ENCODE measurements around the gene TRAF1.

TRAF1 gene

DNA sequence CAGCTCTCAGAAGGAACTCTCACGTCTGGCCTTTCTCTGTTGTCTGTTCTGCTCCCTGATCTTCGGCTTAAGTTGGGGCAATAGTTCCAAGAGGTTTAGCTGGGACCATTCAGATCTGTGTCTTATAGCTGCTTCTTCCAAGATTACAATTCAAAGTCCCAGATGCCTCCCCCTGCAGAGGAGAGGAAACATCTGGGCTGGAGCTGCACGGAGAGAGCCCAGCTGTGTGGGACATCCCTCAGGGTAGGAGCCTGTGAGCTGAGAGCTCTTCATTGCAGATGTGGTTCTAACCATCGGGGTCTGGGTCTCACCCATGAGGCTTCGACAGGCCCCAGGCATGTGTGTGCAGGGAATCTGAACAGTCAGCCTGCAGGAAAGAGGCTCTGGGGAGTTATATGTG lies 40.6 kb downstream of the TRAF1 start:
- DNase-seq = no peak

DNA sequence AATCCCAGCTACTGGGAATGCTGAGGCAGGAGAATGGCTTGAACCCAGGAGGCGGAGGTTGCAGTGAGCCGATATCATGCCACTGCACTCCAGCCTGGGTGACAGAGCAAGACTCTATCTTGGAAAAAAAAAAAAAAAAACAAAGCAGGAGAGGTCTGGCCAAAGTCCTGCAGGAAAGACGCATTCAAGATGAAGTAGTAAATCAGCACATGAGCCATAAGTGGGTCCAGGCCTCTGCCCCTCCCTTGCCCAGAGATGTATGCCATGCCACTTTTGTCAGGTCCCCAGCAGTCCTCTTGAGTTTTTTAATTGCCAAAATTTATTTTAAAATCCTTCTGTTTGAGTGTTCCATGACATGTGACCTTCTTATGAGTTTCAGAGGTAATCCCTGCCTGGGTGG lies 41.1 kb downstream of the TRAF1 start:
- DNase-seq = no peak

DNA sequence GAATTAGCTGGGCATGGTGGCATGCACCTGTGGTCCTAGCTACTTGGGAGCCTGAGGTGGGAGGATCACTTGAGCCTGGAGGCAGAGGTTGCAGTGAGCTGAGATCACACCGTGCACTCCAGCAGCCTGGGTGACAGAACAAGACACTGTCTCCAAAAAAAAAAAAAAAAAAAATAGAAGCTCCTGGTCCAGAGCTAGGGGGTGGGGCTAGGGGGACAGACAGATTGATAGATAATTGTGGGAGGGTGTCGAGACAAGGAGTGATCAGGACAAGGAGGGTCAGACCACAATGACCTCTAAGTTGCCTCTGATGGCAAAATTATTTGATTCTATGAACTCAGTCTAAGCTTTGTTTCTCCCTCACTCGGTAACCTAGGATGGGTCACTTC lies 43.0 kb downstream of the TRAF1 start:
- DNase-seq = no peak

DNA sequence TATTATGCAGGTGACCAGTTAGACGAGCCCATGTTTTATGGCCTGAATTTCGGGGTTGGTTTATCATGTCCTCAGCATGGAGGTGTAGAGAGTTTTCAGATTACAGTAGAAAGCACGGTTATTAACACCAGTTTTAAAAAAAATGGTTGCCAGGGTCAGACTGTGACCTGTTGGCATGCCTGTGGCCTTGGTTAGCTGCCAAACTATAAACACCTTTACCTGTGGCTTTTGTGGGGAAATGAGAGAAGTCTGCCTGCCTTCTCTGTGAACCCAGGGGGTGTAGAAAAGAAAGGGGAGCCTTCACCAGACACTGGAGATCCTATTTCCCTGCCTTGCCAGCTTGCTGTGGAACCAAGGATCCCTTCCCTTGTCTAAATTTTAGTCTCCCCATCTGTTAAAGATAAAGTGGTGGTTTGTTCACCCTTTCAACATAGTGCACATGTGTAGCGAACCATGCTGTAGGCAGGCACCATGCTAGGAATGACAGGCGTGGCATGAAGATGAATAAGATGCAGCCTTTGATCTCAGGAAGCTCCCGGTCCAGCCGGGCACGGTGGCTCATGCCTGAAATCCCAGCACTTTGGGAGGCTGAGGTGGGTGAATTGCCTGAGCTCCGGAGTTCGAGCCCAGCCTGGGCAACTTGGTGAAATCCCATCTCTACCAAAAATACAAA lies 43.5 kb downstream of the TRAF1 start:
- DNase-seq = no peak

DNA sequence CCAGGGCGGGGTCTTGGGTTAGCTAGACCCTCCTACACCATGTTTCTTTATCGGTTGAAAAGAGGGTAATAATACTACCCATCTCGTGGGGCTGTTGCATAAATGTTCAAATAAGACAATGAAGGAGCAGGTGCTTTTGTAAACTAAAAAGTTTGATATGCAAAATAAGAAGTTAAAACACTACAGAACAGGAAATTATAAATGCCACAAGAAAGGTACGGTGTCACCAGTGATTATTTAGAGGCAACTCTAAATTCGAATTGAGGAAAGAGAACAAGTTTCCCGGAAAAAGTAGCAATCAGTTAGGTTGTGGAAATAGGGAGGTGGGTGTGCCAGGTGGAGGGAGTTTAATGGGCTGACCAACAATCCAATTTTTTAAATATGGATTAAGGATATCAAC lies 47.1 kb downstream of the TRAF1 start:
- DNase-seq = no peak

DNA sequence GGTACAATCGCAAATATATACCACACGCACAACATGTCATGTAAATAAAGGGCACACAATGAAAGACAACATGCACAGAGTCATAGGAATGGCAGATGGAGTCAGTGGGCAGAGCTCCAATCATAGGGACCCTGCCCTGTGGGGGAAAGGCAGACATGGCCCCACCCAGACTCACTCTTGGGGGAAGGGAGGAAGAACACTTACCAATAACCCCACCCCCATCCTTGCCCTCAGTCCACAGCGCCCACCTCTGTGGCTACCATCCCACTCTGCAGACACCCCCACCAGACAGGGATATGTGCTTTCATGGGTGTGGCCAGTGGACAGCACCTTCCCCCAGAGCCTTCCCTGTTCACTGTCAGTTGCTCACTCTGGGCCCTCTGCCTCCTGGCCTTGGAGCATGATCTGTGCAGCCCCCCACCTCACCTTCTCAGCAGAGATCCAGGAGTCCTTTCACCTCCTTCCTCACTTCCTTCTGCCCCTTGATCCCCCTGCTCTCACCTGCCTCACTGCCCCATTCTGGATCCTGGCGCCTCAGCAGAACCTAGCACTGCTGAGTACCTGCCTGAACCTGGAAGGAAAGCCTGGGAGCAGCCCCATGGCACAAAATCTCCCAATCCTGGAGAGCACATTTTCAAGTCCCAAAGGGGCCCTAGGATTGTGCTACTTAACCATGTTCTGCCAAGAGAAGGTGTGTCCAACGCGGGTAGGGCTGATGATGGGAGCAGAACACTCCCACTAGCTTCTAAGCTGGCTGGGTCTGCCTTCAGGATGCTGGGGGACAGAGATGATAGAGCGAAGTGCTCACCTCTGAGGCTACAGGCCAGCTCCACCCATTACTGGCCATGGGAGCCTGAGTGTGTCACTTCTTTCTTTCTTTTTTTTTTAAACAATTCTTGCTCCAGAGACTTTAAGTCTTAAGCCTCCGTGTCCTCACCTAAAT lies 48.1 kb downstream of the TRAF1 start:
- DNase-seq = peak in 1 of 2 donors; percentile 40

DNA sequence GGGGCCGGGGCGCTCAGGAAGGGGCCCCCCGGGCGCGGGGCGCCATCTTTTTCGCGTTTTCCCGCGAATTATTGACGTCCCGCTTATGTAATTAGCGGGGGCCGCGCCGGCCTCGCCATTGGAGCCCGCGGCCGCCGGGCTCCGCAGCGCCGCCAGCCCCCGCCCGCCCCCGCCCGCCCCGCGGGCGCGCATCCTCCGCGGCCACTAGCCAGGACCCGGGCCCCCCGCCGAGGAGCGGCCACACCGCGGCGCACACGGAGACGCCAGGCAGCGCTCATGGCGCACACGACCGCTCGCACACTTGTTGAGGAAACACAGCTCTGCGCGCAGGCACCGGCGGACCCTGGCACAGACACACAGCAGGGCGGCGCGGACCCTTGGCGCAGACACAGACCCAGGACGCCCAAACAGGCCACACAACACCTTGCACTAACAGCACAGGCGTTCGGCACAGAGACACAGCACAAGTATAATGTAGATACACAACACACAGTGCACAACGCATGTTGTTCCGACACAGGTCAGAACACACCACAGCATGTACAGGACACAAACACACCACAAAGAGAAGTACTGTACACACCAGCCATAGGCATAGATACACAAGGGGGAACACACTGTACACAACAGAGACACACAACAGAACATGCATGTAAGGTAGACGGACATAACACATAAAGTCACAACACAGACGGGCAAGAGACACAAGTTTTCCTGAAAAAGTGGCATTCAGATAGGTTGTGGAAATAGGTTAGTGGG lies 49.1 kb downstream of the TRAF1 start:
- DNase-seq = peak; percentile 70 to 73

DNA sequence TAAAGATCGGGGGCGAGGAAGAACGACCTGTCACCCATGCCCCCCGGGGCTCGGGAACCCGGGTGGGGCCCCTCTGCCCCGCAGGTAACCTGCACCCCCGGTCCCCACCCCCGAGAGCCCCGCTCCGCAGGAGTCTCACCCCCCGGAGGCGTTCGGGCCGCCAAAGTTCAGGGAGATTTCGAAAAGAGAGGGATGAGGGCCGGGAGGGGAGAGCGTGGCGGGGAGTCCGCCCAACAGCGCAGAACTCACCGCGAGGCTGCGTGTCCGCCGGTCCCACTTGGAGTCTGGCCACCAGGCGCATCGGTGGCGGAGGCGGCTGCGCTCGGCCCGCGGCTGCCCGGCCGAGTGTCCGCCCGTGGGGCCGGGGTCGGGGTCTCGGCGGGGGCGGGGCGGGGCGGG lies 49.8 kb downstream of the TRAF1 start, which contains the start of gene PHF19:
Gene PHF19 (minus strand): TSS at position 347 of the 399 bp plus-strand sequence. CDS start 2,447 bp downstream, outside the sequence.
- no peak for DNase-seq

DNA sequence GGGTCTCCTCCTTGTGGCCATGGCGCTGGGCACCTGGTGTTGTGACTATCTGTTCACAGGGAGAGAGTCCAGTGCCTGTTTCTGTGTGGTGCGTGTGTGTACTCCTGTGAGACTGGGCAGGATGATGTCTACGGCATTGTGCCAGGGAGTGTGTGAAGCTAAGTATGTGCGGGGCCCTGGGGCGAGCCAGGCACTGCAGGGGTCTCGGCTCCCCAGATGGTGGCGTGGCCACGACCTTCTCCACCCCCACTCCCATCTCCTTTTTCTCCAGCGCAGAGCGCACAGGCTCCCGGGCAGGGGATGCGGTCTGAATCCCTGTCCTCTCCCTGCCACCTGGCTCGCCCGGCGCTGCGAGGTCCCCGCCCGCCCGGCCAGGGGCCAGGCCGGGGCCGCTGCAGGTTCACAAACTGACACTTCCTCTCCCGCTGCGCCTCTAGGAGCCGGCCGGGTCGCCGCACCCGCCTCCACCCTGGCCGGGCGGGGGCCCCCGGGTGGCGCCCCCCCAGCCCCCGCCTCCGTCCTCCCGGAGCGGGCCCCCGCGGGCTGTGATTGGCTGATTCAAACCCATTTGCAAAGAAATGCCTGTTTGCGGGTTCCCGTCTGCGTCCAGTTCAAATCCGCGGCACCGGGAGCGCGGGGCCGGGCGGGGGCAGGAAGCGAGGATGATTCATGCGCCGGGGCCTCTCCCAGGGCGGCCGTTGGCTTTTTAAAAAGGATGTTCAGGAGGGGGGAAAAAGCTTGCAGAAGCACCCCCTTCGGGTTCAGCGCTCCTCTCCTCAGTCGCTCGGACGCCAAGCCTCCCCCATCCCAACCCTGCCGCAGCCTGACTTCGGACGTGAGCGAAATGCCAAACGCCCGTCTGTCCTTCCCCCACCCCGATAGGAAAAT lies 50.4 kb downstream of the TRAF1 start:
- DNase-seq = peak; percentile 88

DNA sequence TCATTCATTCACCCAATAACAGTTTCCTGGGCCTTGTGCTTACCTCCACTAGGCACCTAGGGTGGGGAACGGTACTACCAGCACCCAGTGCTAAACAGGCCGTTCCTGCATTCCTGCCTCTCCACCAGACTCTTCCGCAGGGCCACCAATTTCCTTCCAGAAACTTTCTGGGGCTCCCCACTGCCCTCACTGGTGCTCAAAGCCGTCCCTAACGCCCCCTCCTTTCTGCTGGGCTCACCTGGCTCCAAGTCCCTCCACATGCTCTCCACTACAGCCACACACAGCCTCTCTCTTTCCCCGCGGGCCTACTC lies 51.0 kb downstream of the TRAF1 start:
- no peak for DNase-seq

DNA sequence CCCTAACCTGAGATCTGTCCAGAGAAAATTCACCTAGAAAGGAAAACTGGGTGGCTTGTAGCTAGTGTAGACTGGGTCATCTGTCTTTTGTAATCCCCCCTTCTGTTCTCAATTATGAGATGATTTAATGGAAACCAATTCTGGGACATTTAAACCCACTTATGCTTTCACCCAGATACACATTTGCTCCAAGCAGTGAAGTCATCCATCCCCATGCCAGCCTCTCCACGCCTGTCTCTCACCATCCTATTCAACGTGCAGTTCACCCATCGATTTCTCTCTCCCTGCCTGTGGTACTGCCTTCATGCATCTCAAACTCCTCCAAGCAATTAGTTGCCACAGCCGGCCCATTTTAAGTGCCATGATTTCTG lies 51.4 kb downstream of the TRAF1 start:
- DNase-seq = no peak

DNA sequence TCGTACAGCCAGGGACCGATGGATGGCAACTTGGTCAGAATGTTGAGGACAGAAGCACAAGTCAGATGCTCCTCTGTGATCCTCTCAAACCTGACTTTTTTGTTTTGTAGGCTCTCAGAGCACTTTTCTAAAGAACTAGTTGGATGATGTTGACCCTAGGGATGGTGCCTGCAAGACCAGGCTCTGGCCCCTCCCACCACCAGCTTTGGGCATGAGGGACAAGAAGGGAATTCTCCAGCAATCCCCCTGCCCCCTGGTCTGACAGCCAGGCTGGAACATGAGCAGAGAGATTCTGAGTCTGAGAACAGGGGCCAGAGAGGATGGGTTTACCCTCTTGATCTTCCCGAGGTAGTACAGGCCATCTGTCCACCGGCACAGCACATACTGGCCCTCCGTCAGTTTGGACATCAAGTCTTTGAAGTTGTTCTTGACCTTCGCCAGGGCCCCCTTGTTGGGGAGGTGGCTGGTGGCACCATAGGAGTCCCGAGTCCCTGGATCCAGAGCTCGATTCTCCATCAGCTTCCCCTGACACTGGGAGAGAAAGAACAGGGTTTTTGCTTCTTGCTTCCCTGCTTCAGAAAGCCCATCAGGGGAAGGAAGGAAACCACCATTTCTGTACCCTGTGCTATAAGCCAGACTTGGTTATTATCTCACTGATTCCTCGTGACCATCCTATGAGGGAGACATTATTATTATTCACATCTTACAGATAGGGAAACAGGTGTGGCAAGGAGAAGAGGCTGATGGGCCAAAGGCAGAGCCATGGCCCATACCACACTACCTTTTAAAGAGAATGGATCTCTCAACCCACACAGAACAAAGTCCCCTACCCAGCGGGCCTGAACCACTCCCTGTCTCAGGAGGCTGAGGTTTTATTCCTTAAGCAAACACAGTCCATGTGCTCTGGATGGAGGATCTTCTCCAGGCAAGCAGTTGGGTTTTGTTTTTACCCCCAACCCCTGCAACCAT lies 52.1 kb downstream of the TRAF1 start:
- DNase-seq = no peak

DNA sequence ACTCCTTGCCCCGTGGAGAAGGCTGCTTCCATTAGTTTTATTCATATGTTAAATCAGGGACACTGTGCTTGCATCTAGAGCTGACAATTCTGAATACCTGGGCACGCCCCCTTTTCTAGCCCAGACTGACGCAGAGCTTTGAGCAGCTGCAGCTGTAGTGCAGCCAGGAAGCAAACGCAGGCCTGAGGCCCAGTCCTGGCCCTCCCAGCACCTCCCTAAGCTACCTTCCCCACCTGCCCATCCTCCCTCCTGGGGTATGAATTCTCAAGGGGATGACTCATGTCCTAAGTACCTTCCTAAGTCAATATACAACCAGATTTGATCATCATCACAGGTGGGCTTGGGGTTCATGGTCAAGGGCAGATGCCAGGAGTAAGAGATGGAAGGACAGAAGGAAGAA lies 53.1 kb downstream of the TRAF1 start:
- DNase-seq = no peak

DNA sequence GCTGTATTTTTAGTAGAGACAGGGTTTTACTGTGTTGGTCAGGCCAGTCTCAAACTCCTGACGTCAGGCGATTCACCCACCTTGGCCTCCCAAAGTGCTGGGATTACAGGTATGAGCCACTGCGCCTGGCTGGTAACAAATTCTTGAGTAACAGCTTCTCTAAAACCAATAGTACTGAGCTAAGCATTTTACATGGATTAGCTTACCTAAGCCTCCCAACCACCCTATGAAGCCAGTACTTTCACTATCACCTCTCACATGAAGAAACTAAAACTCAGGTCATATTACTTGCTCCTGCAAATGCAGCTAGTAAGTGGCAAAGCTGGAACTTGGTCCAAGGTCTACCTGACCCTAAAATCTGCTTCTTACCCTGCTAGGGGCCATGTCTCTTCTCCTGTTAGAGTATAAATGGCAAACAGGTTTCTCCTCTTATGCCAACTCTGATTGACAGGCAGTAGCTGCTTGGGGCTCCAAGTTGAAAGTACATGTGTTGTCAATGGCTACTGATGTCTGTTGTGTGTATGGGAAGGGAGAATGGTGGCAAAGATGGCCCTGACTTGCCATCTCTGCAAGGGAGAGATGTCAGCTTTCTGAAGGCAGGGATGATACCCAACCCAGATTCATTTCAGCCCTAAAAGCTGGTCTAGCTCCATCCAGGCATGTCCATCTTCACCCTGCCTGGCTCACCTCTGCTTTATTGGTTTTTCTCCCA lies 53.6 kb downstream of the TRAF1 start:
- no peak for DNase-seq

DNA sequence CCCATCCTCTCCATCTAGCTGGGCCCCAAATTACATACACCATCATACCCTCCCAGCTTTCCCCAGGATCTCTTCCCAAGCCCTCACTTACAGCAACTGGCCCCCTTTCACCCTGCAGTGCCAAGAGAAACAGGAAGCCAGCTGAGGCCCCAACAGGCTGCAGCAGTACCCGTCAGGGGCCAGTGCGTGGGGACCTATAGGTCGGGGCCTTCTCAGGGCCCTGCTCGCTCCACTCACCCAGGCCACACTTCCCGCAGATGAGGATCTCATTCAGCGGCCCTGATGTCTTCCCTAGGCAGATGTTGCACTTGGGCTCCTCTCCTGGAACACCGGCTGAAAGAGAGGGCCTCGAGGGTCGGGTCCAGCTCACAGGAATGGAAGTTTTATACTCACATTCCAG lies 56.4 kb downstream of the TRAF1 start:
- no peak for DNase-seq

DNA sequence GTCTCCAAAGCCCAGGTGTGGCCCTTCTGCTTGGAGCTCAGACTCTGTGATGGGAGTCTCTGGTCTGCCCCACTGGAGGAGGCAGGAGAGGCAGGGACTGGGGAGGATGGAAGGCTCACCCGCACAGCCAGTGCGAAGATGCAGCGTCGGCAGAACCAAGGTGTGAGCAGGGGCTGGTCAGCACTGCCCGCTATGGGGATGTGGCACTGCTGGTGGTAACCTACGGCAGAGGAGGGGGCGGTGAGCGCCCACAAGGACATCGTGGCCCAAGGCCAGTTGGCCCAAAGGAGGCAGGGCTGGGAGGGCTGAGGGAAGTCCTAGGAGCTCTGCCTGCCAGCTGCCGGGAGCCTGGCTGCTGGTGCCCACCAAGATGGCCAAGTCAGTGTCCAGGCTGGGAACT lies 56.9 kb downstream of the TRAF1 start:
- no peak for DNase-seq

DNA sequence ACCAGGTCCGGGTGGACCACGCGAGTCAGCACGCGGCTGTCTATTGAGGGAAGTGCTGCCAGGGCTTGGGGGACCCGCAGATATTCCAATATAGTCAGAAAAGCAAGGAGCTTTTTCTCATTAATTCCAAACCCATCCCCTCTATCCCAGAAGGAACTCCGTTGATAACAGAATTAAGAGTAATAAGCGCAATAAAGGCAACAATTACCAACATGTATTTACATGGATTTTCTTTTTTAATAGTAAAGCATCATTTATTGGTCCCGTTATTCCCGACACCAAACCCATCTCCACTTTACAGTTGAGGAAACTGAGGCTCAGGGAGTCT lies 57.3 kb downstream of the TRAF1 start:
- DNase-seq = no peak

DNA sequence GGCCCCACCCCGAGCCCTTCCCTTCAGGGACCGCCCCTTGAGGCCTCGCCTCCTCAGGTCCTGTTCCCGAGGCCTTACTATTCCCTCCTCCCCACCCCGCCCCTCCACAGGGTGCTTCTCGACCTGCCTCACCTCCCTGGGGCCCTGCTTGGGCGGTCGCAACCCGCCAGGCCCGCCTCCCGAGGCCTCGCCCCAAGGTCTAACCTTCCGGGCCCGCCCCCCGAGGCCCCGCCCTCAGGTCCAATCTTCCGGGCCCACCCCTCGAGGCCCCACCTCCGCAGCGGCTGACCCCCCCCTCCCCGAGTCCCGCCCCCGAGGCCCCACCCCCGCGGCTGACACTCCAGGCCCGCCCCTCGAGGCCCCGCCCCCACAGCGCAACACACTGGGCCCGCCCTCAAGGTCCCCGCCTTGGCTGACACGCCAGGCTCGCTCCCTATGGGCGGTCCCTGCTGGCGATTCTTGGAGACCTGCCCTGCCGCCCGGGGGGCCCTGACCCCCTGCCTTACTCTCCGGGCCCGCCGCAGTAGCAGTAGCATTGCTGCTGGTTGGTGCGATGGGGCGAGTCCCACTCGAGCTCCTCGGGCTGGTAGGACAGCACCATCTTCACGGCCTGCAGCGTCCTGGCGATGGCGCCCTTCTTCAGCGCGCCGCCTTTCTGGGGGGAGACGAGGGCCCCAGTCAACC lies 57.8 kb downstream of the TRAF1 start:
- DNase-seq = peak; percentile 97 to 98

DNA sequence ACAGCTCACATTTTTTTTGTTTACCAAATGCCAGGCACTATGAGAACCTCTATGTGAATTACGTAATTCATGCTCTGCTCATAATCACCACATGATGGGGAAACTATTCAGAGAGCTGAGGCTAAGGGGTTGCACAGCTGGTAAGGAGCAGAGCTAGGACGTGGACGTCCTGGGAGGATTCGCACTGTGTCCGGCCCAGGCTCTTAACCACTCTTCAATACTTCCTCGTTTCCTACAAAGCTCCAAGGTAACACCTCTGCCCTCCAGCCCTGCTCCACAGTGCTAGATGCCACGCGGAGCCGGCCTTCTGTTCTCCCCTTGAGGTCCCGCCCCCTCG lies 58.3 kb downstream of the TRAF1 start:
- DNase-seq = no peak

DNA sequence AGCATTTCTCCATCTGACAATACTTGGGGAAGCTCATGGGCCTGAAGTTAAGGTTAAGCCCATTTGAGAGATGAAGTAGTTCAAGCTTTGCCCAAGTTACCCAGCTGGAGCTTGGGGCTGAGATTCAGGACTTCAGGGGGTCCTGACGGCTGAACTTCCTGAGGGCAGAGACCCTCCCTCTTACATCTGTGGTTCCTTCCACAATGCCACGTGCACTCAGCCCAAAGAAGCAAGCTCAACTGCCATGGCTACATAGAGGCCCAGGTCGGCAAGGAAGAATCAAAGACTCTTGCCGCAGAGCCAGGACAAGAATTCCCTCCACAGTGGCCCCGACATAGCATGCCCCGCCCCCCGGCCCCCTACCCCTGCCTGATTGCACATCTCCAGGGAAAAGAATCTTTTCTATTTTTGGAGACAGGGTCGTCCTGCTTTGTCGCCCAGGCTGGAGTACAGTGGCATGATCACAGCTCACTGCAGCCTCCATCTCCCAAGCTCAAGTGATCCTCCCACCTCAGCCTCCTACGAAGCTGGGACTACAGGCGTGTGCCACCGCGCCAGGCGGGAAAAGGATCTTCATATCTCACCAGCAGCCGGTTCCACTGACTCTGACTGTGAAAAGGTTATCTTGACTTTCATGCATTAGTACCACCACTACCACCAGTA lies 58.8 kb downstream of the TRAF1 start:
- DNase-seq = no peak
